HG03457 (cell line): ENCODE results near the gene SLC35F2.
"Not testable (repeated sequence)": the region's sequence is repeated elsewhere in the genome, so short reads cannot be mapped to it uniquely, and the experiment has no call there.

Experiments
- ATAC-seq: cut with Tn5 transposase; IDR thresholded peaks from one replicate; pipeline ENCODE4 v1.9.1; 2021; ENCODE audit warnings: moderate number of reproducible peaks; ENCODE audit not compliant: unreplicated experiment

The SLC35F2 gene, protein sequence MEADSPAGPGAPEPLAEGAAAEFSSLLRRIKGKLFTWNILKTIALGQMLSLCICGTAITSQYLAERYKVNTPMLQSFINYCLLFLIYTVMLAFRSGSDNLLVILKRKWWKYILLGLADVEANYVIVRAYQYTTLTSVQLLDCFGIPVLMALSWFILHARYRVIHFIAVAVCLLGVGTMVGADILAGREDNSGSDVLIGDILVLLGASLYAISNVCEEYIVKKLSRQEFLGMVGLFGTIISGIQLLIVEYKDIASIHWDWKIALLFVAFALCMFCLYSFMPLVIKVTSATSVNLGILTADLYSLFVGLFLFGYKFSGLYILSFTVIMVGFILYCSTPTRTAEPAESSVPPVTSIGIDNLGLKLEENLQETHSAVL

DNA sequence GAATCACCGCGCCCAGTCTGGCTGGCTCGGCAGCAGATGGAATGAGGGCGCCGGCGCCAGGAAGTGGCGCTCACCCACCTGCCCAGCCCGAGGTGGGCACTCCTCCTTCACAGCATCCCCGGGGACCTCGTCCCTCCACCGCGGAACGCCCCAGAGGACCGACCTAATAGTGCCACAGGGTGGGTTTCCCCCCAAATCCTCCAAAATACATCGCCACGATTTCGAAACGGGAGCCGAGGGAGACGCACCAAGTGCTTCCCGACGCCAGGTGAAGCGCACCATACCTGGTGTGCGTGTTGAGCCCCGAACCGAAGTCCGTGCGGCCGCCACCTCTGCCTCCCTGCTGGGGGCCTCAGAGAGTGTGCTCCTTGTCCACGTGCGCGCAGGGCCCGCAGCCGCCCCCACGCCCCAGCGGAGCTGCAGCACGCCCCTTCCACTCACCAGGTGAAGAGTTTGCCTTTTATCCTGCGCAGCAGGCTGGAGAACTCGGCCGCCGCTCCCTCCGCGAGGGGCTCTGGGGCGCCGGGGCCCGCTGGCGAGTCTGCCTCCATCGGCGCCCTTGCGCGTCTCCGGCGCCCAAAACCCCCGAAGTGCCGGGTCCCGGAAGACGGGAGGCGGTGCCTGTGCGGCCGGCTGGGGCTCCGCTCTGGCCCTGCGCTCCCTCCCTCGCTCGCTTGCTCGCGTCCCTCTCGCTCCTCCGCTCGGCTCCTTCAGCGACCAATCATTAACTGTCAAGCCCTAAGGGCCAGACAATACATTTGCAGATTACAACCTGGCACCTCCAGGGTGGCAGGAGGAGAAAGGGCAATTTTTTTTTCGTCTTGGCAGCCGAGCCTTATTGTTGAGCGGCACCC lies at the start of gene SLC35F2:
TSS of gene SLC35F2 (minus strand) at position 571 of the 854 bp plus-strand sequence. CDS start at position 551, 20 bp downstream.
- peak; percentile 94 for ATAC-seq

DNA sequence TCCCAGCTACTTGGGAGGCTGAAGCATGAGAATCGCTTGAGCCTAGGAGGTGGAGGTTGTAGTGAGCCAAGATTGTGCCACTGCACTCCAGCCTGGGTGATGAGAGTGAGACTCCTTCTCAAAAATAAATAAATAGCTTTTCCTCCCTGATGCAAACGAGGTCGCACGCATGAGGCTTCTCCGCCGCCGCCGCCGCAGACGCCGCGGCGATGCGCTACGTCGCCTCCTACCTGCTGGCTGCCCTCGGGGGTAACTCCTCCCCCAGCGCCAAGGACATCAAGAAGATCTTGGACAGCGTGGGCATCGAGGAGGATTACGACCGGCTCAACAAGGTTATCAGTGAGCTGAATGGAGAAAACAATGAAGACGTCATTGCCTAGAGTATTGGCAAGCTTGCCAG lies 49.6 kb upstream of the SLC35F2 start:
- no peak for ATAC-seq

DNA sequence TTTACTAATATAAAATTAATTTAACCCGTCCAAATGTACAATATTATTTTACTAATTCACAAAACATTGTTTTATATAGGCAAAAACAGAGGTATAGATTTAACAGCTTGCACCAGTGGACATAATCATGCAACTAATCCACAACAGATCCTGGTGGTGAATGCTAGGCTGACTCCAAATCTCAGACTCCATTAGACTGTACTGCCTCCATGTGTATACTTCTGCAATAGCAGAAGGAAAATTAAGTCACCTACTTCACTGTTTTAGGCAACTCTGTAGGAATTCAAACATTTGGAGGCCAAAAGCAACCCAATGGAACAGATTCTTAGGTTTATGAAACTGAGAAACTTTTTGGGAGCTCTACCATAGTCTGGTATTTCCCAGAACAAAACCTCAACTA lies 39.7 kb upstream of the SLC35F2 start:
- ATAC-seq, result no peak

DNA sequence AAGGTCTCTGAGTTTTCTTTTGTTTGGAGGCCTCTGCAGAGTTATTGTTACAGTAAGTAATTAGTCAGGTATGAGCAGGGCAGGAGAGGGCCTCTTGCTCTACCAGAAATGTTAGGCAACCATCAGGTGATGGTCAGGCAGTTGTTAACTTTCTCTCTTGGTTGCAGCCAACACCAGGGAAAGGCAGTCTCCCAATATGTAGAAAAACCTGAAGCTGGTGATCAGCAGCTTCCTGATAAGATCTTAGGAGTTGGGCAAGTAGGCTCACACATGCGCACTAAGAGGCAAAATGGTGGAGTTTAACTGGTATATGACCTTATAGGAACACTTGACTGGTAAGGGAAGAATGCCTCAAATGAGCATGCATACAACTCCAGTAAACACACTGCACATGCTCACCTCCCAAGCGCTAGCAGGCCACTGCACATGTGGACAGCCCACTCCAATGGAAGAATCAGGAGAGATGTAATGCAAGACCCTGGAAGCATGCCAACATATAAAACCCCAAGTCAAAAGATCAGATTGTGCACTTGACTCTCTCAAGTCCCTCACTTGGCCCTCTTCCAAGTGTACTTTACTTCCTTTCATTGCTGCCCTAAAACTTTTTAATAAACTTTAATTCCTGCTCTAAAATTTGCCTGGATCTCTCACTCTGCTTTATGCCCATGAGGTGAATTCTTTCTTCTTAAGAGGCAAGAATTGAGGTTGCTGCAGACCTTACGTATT lies 23.7 kb upstream of the SLC35F2 start:
- no peak for ATAC-seq

DNA sequence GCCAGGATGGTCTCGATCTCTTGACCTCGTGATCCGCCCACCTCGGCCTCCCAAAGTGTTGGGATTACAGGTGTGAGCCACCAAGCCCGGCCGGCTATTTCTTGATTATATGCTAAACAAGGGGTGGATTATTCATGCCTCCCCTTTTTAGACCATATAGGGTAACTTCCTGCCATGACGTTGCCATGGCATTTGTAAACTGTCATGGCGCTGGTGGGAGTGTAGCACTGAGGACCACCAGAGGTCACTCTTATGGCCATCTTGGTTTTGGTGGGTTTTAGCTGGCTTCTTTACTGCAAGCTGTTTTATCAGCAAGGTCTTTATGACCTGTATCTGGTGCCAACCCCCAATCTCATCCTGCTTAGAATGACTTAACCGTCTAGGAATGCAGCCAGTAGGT lies 22.9 kb upstream of the SLC35F2 start:
- not testable (repeated sequence) for ATAC-seq

DNA sequence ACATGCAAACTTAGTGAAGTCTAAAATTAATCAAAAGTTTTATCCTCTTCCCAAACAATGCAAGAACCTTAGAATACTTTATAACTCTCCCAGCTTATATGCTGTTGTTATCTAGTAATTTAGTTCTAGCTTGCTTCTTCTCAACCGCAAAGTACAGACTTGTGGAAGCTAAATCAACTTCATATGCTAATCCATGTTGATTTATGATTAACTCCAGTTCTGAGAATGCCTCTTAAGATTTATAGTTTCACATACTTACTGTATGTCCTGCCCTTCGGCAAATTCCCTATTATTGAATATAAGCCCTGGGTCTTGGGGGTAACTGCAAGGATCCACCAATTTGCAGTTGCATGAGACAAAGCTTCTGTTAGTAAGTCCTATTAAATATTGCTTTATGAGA lies 17.6 kb upstream of the SLC35F2 start:
- ATAC-seq, result no peak

DNA sequence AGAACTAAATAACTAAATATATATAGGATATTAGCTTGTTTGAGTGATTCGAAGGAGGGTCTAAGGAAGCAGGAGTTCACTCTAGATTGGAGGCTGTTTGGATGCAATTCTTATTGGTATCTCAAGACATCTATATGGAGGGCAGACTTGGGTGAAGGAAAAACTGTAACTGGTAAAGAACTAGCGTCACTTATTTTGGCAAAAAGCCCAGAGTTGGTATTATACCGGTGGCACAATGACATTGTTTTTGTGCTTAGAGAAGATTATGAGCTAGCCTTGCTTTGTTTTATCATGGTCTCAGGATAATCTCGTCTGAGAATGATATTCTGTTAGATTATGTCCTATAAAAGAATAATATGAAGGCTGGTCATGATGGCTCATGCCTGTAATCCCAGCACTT lies 6.0 kb upstream of the SLC35F2 start:
- ATAC-seq, result no peak

DNA sequence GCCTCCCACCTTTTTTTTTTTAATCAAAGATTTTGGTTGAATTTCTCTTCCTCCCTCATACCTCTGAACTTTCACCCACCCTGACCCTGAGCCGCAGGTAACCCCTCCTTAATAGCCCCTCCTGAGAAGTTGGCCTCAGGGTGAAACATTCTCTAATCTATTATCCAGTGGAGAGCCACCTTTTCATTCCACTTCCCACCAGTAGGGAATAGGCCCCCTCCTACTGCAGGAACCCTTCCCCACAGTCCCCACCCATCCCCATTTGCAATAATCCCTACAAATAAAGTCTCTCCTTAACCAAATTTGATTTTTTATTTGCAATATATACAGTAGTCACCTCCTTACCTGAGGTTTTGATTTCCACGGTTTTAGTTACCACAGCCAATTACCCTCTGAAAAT lies 2.1 kb upstream of the SLC35F2 start:
- no peak for ATAC-seq

DNA sequence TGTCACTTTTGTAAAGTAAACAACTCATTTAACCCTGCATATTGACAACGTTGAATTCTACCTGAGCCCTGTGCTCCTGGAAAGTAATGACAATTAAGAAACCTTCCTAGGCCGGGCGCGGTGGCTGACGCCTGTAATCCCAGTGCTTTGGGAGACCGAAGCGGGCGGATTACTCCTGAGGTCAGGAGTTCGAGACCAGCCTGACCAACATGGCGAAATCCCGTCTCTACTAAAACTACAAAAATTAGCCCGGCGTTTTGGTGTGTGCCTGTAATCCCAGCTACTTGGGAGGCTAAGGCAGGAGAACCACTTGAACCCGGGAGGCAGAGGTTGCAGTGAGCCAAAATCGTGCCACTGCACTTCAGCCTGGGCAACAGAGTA lies 1.6 kb upstream of the SLC35F2 start:
- not testable (repeated sequence) for ATAC-seq

DNA sequence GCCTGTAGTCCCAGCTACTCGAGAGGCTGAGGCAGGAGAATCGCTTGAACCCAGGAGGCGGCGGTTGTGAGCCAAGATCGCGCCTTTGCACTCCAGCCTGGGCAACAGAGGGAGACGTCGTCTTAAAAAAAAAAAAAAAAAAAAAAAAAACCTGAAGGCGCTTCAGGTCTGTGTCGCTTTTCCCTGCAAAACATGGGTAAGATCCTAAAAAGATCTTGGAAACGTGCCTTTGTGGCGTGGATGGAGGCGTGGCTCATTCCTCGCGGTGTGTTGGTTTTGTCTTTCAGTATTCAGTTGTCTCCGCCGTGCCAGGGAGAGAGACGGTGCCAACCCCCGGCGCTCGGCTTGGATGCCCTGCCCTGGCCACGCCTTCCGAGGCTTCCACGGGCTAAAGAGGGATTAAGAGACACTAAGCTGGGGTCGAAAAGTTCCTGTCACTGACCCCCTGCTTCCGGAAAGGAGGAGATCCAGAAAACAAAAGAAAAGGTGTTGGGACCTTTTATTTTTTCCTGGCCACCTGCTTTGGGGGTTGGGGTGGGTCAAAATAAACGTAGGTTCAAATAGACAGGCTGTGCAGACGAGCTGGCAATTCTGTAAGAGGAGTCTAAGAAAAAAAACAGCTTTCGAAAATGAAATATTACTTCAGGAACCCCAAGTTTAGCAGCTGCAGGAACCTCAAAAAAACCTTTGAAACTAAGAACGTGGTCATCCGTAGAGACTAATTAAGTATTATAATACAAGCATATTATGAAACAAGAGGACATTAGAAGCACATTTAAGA lies 1.1 kb upstream of the SLC35F2 start:
- no peak for ATAC-seq

DNA sequence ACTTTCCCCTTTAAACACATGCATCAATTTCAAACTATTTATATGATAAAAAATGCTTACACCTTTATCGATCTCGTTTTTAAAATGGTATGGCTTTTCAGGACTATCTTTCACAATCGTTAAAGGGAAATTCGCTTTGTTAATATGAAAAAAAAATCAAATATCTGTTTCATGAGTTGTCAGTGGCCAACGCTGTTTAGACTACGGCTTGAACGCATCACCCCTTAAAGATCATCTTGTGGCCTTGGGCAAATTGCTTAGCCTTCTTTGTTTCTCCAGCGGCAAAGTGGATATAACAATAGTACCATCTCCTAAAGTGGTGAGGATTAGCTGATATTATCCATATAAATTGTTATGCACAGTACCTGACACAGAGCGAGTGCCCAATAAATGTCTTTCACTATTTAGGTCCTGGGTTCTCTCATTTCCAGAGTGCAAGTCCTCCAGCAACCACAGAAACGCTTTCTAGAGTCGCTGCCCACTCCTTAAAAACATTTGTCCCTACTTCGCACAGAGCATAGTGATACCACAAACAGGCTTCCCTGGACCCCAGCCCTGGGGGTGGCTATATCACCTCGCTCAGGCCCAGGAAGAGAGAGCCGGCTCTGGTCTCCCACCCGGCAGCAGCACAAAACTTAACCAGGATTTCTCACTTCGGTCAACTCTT lies 904 bp downstream of the SLC35F2 start:
- ATAC-seq, result no peak

DNA sequence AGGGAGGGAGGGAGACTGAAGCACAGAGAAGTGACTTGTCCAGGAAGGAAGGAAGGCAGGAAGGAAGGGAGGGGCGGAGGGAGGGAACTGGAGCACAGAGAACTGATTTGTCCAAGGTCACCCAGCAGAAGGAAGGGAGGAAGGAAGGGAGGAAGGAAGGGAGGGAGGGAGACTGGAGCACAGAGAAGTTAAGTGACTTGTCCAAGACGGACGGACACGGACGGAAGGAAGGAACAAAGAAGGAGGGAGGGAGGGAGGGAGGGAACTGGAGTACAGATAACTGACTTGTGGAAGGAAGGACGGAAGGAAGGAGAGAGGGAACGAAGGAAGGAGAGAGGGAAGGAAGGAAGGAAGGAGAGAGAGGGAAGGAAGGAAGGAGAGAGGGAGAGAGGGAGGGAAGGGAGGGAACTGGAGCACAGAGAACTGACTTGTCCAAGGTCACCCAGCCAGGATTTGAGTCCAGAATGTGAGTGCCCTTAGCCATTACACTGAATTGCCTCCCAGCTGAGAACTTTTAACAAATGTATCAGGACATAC lies 1.5 kb downstream of the SLC35F2 start:
- ATAC-seq, result no peak

DNA sequence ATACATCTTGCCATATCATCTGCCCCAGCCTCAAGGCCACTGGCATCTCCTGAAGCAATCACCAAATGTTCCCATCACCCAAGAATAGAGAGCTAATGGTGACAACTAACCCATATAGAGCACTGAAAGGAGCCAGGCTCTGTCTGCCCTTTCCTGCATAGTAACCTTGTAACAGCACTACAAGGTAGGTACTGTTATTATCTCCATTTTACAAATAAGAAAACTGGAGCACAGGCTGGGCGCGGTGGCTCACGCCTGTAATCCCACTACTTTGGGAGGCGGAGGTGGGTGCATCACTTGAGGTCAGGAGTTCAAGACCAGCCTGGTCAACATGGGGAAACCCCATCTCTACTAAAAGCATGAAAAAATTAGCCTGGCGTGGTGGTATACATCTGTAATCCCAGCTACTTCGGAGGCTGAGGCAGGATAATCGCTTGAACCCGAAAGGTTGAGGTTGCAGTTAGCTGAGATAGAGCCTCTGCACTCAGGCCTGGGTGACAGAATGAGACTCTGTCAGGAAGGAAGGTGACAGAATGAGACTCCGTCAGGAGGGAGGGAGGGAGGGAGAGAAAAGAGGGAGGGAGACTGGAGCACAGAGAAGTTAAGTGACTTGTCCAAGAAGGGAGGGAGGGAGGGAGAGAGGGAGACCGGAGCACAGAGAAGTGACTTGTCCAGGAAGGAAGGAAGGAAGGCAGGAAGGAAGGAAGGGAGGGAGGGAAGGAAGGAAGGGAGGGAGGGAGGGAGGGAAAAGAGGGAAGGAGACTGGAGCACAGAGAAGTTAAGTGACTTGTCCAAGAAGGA lies 2.2 kb downstream of the SLC35F2 start:
- ATAC-seq, result no peak

DNA sequence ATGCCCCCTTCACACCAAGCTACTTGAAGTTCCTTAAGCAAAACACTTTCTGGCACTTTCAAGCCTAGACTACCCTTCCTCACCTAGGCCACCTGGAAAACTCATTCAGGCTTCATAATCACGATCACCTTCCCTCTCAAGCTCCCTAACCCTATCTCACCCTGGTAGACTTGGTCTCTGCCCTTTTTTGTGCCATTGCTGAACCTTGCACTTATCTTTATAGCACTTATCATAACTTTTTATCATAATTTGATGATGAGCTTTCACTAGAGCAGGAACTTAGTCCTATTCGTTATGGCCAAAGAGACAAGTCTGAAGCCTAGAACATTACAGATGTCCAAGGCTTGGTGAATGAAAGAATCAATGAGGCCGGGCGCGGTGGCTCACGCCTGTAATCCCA lies 5.5 kb downstream of the SLC35F2 start:
- ATAC-seq, result no peak

DNA sequence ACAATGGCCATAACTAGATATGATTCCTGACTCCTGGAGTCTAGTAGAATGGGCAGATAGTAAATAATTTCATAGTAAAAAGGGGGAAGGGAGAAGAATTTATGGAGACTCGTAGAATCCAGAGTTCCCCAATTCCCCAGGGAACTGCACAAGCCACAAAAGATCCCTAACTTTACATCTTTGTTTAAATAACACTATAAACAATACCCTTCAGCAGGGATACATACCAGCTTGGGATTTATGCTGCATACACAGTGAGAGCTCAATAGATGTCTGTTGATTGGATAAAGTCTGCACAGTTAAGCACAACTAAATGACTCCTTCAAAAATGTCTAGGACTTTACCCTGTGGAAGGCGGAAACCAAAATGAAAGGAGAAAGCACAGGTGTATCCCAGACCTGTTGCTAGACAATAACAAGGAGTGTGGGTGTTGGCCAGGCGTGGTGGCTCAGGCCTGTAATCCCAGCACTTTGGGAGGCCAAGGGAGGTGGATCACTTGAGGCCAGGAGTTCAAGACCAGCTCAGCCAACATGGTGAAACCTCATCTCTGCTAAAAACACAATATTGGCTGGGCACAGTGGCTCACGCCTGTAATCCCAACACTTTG lies 6.8 kb downstream of the SLC35F2 start:
- ATAC-seq, result no peak

DNA sequence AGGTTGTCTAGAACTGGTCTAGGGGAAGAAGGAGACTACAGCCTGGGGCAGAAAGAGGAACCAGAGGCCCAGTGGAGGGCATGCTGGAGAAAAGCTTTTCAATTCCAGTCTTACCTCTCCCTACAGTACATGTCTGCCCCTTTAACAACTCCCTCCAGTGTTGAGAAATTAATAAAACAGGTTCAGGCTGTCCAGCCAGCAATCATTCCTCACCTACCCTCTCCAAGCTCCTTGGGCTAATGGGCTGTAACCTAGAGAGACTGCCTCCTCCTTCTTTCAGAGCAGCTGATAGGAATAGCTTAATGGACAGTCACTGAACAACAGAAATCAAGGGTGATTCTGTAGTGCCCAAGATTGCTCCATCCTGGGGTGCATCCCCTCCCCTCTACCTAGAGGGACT lies 8.8 kb downstream of the SLC35F2 start:
- no peak for ATAC-seq

DNA sequence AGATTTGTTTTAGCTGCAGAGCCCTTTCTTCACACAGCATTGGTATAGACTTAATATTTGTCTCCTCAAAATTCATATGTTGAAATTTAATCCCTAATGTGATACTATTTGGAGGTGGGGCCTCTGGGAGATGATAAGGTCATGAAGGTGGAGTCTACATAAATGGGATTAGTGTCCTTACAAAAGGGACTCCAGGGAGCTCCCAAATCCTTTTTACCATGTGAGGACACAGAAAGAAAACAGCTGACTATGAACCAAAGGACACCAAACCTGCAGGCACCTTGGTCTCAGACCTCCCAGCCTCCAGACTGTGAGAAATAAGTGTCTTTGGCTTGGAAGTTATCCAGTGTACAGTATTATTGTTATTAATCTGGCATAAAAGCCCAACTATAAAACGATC lies 10.2 kb downstream of the SLC35F2 start:
- ATAC-seq, result no peak

DNA sequence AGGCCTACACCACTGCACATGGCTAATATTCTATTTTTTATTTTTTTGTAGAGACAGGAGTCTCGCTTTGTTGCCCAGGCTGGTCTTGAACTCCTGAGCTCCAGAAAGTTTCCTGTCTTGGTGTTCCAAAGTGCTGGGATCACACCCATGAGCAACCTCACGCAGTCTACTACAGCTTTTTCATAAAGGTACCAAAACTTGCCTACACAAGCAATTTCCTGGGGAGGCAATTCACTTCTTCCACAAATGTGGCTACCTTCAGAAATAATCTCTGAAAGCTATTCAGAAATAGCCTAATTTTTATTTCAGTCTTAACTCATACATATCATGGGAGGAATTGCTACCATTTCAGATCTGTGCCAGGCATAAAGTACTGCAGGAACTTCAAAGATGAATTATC lies 11.4 kb downstream of the SLC35F2 start:
- ATAC-seq, result no peak

DNA sequence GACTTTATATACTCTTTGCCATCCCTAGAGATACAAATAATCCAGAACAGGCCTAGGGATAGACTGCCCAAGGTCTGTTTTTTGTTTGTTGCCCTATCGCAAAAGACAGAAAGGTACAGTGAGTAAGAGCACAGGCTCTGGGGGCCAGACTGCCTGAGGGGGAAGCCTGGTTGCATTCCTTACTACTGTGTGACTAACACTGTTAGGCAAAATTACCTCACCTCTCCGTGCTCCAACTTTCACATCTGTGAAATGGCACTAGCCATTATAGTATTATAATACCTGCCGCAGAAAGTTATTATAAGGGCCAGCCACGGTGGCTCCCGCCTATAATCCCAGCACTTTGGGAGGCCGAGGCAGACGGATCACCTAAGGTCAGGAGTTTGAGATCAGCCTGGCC lies 14.5 kb downstream of the SLC35F2 start:
- no peak for ATAC-seq
